UCSD-AML1 (cell line): ENCODE data around the gene SDF4.

Experiments used
- DNase-seq: peaks from one replicate; lab custom pipeline; 2025; ENCODE audit not compliant: unreplicated experiment; lab: John Stamatoyannopoulos, UW

The SDF4 gene

DNA sequence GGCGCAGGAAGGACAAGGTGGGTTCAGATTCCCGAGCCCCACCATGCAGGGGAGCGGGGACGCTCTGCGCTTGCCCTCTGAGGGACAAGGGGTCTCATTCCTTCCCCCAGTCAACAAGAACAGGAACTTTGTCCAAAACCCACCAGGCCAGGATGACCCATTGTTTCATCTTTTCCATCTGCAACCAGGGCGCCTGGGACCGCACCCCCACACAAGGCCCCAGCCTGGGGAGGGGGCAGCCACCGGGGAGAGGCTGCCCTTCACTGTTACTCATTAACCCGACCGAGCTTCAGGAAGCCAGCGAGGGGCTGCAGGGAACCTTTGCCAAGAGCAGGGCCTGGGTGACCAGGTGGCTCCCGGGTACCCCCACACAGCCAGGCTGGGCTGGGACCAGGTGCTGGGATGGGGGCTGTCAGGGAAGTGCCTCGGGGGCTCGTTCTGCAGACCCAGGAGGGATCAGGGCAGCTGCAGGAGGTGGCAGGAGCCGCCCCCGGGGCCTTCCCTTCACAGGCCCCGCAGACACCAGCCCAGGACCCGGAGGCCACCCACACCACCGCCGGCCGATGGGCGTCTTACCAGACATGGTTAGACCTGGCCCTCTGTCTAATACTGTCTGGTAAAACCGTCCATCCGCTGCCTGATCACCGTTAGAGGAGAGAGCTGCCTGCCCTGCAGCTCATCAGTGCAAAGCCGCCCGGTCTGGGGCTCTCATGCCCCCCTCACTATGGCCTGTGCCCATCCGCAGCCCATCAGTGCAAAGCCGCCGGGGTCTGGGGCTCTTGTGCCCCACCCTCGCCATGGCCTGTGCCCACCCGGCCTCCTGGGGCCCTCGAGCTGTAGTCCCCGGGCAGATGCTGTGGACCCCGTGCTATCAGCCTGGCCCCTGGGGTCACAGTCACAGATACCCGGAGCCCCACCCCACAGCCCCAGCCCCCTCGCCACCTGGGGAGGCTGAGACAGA, 63.1 kb downstream of the SDF4 start:
- DNase-seq = no peak

DNA sequence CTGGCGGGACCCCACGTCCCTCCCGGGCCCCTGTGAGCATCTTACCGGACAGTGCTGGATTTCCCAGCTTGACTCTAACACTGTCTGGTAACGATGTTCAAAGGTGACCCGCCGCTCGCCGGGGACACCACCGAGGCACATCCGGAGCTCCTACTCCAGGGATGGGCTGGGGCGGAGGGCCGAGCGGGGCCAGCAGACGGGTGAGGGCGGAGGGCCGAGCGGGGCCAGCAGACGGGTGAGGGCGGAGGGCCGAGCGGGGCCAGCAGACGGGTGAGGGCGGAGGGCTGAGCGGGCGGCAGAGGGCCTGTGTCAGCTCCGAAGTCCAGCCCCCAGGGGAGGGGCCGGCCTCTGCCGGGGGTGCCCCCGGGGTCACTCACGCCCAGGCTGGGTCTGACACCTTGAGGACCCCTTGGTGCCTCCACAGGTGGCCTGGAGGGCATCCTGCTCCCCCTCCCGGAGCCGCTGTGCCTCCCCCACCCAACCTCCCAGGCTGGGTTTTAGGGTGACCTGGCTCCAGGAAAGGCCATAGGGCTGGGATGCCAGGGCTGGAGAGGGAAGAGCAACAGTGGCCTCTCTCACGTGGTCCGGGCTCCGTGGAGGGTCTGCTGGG, 63.9 kb downstream of the SDF4 start:
- no peak for DNase-seq

DNA sequence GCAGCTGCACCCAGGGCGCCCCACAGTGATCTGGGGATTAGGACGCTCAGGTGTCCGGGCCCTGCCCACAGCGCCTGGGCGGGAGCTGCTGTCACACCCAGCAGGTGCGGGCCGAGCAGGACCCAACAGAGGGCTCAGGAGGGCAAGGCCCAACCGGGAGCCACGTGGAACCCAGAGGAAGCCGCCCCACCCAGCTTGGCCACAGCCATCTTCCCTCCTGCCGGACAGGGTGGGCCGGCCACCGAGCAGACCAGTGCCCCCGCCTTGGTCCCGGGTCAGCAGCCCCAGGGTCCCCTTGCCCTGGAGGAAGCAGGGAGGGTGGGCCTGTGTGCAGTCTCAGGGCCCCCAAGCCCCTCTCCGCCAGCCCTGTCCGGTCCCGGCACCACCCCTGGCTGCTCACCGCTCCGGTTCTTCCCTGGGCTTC, 64.4 kb downstream of the SDF4 start:
- no peak for DNase-seq
